ENCODE measurements around the gene CFAP61.

DNA sequence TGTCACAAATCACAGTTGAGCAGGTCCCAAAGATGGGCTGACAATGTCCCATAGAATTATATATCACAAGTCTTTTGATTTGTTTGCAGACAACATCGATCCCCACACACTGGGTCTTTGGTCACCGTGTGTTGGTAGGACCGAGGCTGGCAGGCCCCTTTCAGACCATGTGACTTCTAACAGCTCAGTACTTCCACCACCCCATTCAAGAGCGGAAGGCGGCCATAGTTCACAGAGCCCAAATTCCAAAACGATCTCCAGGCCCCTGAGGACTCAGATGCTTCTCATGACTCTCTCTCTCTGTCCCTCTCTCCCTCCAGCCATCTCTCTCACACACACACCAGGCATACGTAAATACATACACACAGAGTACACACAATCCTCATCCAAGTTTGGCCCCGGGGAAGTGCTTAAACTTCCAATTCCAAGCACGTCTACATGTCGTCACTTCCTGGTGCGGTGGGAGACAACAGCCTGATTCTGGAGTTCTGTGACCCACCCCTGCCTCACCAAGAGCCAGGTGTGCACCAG, 159.7 kb downstream of the CFAP61 start:
- TF ChIP-seq POLR2A (IDR thresholded peaks at IDR 0.05) (no peak), EP300 (IDR thresholded peaks at IDR 0.05) (no peak)
- TF ChIP-seq, protein P1, sequence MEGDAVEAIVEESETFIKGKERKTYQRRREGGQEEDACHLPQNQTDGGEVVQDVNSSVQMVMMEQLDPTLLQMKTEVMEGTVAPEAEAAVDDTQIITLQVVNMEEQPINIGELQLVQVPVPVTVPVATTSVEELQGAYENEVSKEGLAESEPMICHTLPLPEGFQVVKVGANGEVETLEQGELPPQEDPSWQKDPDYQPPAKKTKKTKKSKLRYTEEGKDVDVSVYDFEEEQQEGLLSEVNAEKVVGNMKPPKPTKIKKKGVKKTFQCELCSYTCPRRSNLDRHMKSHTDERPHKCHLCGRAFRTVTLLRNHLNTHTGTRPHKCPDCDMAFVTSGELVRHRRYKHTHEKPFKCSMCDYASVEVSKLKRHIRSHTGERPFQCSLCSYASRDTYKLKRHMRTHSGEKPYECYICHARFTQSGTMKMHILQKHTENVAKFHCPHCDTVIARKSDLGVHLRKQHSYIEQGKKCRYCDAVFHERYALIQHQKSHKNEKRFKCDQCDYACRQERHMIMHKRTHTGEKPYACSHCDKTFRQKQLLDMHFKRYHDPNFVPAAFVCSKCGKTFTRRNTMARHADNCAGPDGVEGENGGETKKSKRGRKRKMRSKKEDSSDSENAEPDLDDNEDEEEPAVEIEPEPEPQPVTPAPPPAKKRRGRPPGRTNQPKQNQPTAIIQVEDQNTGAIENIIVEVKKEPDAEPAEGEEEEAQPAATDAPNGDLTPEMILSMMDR (IDR thresholded peaks at IDR 0.05): no peak

All from suprapubic skin (tissue), 3 donors.